Kidney (tissue), 14 donors: ENCODE data around the gene NABP1. TPM values are rescaled to one million over a fixed set of nuclear protein-coding genes. Genes with fewer than 3 reads are reported as not detected.

Source experiments
- DNase-seq, 5 donors: peaks; one replicate each; pipeline ENCODE4 v3.0.0-alpha.2; 2013 to 2020
- FAIRE-seq: peaks from 2 replicates; lab custom pipeline; 2012; peaks lifted over from hg19 to GRCh38; lab: Jason Lieb, UNC
- H3K27ac ChIP-seq, 2 donors: one replicate each; pipeline ENCODE4 v1.7.0; 2013; ENCODE audit warnings: low read depth in 2 of 2, low read length in 2 of 2, inconsistent platforms in 1 of 2
- H3K27me3 ChIP-seq: one replicate; pipeline ENCODE4 v1.7.1; 2013; ENCODE audit warnings: low read length, inconsistent platforms; ENCODE audit not compliant: control insufficient read depth, insufficient read depth
- H3K36me3 ChIP-seq, 3 donors: one replicate each; pipeline versions ENCODE4 v1.7.0 to v1.7.1; 2013; ENCODE audit warnings: low read length in 3 of 3, control low read depth in 1 of 3, inconsistent platforms in 1 of 3; ENCODE audit not compliant: insufficient read depth in 3 of 3, control insufficient read depth in 2 of 3
- H3K4me1 ChIP-seq, 3 donors: one replicate each; pipeline versions ENCODE4 v1.7.0 to v1.7.1; 2013; ENCODE audit warnings: low read length in 3 of 3, inconsistent platforms in 1 of 3, low read depth in 1 of 3; ENCODE audit not compliant: control insufficient read depth in 2 of 3, insufficient read depth in 2 of 3
- H3K4me3 ChIP-seq, 3 donors: one replicate each; pipeline versions ENCODE4 v1.7.0 to v1.8.1; 2013; ENCODE audit warnings: low read length in 3 of 3, control low read depth in 1 of 3, inconsistent platforms in 1 of 3
- H3K9ac ChIP-seq, 3 donors: one replicate each; pipeline versions ENCODE4 v1.7.0 to v1.7.1; 2013; ENCODE audit warnings: low read length in 3 of 3, control low read depth in 1 of 3, inconsistent platforms in 1 of 3
- H3K9me3 ChIP-seq, 3 donors: one replicate each; pipeline versions ENCODE4 v1.7.0 to v1.7.1; 2013; ENCODE audit warnings: low read length in 3 of 3, control low read depth in 1 of 3, inconsistent platforms in 1 of 3; ENCODE audit not compliant: control insufficient read depth in 2 of 3, insufficient read depth in 1 of 3
- intact Hi-C: fragments of 100-400 bp; cut with DNase I; formaldehyde crosslinking; loops from one replicate; pipeline ENCODE4 v1.11.1; 2022
- polyA plus RNA-seq: library from polyadenylated mRNA; stranded (reverse); fragments of 350-450 nt; fragmentation: Illumina TruSeq; extraction: RNeasy Lipid Tissue Mini Kit (QIAGEN cat#74804); gene quantifications from one replicate; pipeline ENCODE4 v1.2.3, GENCODE V29; 2014; ENCODE audit warnings: low read depth, low replicate concordance; ENCODE audit not compliant: insufficient read depth
- total RNA-seq: library from RNA; stranded (reverse); fragmentation: NEBNext Ultra II Directional; extraction: Animal tissue kit (Norgen Biotek cat#: 25700); gene quantifications from one replicate; pipeline ENCODE4 v1.2.1, GENCODE V29; 2021
- TF ChIP-seq, protein P1 (sequence below): IDR thresholded peaks from 3 replicates; pipeline ENCODE4 v1.5.1; 2012; ENCODE audit warnings: mild to moderate bottlenecking, moderate library complexity, borderline replicate concordance; ENCODE audit not compliant: insufficient read depth; ENCODE audit errors: extremely low read depth
- donor health status: control.
- donor health status: control.
- donor health status: control.
- donor health status: control.
- donor health status: control.
- donor health status: DM: yes; HTN: yes; CAD: no.
- donor health status: Normal renal cell carcinoma (clear cell type).

NABP1 gene
- total and polyA plus RNA-seq, 2 donors from 2014 or later: 9.6 to 39.7 TPM

- FAIRE-seq (no peak), DNase-seq (peak in 4 of 5 donors; percentile 24 to 77 (median 54))
- Histone ChIP-seq H3K4me3 (no peak overlapping the region), H3K9me3 (no peaks in the 10 kb centered on the region), H3K27ac (peak overlapping the region in 1 of 2 donors; percentile 7), H3K27me3 (no peaks in the 10 kb centered on the region), H3K9ac (no peak overlapping the region), H3K36me3 (peaks cover 0 to 2% (median 0%) of the 10 kb centered on the region in 3 donors), H3K4me1 (peaks cover 0 to 16% (median 0%) of the 10 kb centered on the region in 3 donors)
- intact Hi-C loops: no loop called here
- TF ChIP-seq, protein P1, sequence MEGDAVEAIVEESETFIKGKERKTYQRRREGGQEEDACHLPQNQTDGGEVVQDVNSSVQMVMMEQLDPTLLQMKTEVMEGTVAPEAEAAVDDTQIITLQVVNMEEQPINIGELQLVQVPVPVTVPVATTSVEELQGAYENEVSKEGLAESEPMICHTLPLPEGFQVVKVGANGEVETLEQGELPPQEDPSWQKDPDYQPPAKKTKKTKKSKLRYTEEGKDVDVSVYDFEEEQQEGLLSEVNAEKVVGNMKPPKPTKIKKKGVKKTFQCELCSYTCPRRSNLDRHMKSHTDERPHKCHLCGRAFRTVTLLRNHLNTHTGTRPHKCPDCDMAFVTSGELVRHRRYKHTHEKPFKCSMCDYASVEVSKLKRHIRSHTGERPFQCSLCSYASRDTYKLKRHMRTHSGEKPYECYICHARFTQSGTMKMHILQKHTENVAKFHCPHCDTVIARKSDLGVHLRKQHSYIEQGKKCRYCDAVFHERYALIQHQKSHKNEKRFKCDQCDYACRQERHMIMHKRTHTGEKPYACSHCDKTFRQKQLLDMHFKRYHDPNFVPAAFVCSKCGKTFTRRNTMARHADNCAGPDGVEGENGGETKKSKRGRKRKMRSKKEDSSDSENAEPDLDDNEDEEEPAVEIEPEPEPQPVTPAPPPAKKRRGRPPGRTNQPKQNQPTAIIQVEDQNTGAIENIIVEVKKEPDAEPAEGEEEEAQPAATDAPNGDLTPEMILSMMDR: no peak
Observed at GRCh38 chr2:191696001-191696400, 18.1 kb downstream of the NABP1 start.

DNA sequence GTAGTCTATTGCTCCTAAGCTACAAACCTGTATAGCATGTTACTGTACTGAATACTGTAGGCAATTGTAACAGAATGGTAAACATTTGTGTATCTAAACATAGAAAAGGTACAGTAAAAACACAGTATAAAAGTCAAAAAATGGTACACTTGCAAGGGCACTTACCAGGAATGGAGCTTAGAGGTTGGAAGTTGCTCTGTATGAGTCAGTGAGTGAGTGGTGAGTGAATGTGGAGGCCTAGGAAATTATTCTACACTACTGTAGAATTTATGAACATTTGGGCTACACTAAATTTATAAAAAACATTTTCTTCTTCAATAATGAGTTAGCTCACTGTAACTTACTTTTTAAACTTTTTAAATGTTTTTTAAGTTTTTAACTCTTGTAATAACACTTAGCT, 19.0 kb downstream of the NABP1 start:
- Histone ChIP-seq H3K27ac (no peak overlapping the region), H3K9me3 (no peaks in the 10 kb centered on the region), H3K36me3 (peaks cover 0 to 2% (median 0%) of the 10 kb centered on the region in 3 donors), H3K4me3 (no peak overlapping the region), H3K27me3 (no peaks in the 10 kb centered on the region), H3K9ac (no peak overlapping the region), H3K4me1 (peaks cover 0 to 7% (median 0%) of the 10 kb centered on the region in 3 donors)
- intact Hi-C loops: no loop called here
- TF ChIP-seq, protein P1: no peak
- FAIRE-seq (peak; percentile 27), DNase-seq (no peak)

GRCh38 chr2:191697870-191698269, 19.9 kb downstream of the NABP1 start:
- DNase-seq: no peak
- Histone ChIP-seq H3K9ac (no peak overlapping the region), H3K4me1 (peaks cover 0 to 6% (median 0%) of the 10 kb centered on the region in 3 donors), H3K9me3 (no peaks in the 10 kb centered on the region), H3K27me3 (no peaks in the 10 kb centered on the region), H3K27ac (no peak overlapping the region), H3K36me3 (peaks cover 0 to 2% (median 0%) of the 10 kb centered on the region in 3 donors), H3K4me3 (no peak overlapping the region)
- no peak for FAIRE-seq
- TF ChIP-seq, protein P1: no peak
- intact Hi-C loops: no loop called here
